Nephron (organoid): ENCODE results near the gene TAGLN2.
A peak's percentile ranks its signal among the peaks of the same experiment; 100 is the strongest.

ENCODE experiments used
- H3K27ac Mint-ChIP-seq, 3 experiments: 2 replicates each; pipeline ENCODE4 v1.8.0; 2020; ENCODE audit warnings: mixed read lengths in 3 of 3, mild to moderate bottlenecking in 2 of 3, moderate library complexity in 1 of 3
- H3K27me3 Mint-ChIP-seq: 2 replicates; pipeline ENCODE4 v1.8.0; 2021; ENCODE audit warnings: low read depth, mild to moderate bottlenecking, moderate library complexity, mixed read lengths
- H3K36me3 Mint-ChIP-seq: 2 replicates; pipeline ENCODE4 v1.8.0; 2020; ENCODE audit warnings: low read depth, mixed read lengths
- H3K4me1 Mint-ChIP-seq: 2 replicates; pipeline ENCODE4 v1.8.0; 2020; ENCODE audit warnings: mixed read lengths
- H3K4me3 Mint-ChIP-seq, 3 experiments: 2 replicates each; pipeline ENCODE4 v1.8.0; 2020; ENCODE audit warnings: mild to moderate bottlenecking in 3 of 3, mixed read lengths in 3 of 3, moderate library complexity in 2 of 3
- H3K9me3 Mint-ChIP-seq: 2 replicates; pipeline ENCODE4 v1.8.0; 2020; ENCODE audit warnings: mixed read lengths
- TF ChIP-seq, protein P1 (sequence below), 3 experiments: fragments of 200-600 bp; sonication (generic); IDR thresholded peaks; one replicate each; pipeline ENCODE4 v1.5.0; 2021; ENCODE audit warnings: antibody characterized with exemption in 3 of 3; ENCODE audit not compliant: unreplicated experiment in 3 of 3

The TAGLN2 gene

DNA sequence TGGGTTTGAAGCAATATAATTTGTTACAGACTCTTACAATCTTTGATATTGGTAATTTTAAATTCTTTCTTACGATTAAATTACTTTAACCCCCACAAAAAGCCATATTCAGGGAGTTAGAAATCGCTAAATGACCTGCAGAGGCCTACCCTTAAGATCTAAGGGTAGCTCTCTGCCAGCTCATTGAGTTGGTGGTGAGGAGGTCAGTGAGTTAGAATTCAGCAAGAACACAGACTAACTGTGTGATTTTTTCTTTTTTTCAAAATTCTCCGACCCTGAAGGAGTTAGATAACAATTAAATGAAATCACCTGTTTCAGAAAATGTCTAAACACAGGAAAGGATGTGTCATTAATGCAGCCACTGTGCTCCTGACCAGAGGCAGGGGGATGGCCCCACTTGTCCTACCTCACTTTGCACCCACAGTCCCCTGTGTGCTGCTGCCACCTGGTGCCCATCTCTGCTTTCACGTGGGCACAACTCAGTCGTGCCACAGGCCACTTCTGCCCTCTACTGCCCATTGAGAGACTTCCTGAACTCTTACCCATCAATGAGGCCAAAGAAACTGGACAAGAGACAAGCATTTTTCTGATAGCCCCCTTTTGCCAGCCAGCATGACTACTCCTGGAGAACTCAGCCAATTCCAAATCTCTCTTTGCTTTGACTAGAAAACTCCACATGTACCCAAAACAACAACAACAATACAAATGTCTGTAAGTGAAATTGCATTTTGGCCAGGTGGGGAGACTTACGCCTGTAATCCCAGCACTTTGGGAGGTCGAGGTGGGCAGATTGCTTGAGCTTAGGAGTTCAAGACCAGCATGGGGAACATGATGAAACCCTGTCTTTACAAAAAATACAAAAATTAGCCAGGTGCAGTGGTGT lies 33.8 kb downstream of the TAGLN2 start:
- TF ChIP-seq, protein P1, sequence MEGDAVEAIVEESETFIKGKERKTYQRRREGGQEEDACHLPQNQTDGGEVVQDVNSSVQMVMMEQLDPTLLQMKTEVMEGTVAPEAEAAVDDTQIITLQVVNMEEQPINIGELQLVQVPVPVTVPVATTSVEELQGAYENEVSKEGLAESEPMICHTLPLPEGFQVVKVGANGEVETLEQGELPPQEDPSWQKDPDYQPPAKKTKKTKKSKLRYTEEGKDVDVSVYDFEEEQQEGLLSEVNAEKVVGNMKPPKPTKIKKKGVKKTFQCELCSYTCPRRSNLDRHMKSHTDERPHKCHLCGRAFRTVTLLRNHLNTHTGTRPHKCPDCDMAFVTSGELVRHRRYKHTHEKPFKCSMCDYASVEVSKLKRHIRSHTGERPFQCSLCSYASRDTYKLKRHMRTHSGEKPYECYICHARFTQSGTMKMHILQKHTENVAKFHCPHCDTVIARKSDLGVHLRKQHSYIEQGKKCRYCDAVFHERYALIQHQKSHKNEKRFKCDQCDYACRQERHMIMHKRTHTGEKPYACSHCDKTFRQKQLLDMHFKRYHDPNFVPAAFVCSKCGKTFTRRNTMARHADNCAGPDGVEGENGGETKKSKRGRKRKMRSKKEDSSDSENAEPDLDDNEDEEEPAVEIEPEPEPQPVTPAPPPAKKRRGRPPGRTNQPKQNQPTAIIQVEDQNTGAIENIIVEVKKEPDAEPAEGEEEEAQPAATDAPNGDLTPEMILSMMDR (IDR thresholded peaks at IDR 0.05; ENCODE audit: unreplicated experiment in 3 of 3) = peak; percentile 92 to 96 (median 95)
- H3K9me3 Mint-ChIP-seq = no peaks in the 10 kb centered on the region
- peaks cover 18% of the 10 kb centered on the region for H3K27me3 Mint-ChIP-seq
- no peak overlapping the region for H3K4me3 Mint-ChIP-seq
- peak overlapping the region; percentile 27 to 70 (median 43) for H3K27ac Mint-ChIP-seq
- H3K36me3 Mint-ChIP-seq = no peaks in the 10 kb centered on the region
- H3K4me1 Mint-ChIP-seq = peaks cover 19% of the 10 kb centered on the region

DNA sequence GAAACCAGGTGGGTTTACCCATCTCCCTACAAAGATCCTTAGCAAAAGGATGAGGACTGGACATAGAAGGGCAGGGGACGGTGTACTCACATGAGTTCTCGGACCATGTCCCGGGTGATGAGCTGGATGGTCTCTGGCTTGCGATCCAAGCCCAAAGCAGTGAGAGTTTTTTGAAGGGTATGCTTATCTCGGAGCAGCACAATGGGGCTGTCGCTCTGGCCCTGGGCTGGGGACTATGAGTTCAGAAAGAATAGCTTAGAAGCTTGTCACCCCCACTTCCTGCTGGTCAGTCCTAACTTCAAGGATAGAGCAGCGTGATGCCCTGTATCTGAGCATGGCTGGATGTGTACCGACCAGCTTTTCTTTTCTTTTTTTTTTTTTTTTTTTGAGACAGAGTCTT lies 34.9 kb downstream of the TAGLN2 start:
- no peaks in the 10 kb centered on the region for H3K36me3 Mint-ChIP-seq
- no peak overlapping the region for H3K4me3 Mint-ChIP-seq
- peaks cover 10% of the 10 kb centered on the region for H3K4me1 Mint-ChIP-seq
- H3K27ac Mint-ChIP-seq = peak overlapping the region; percentile 7 to 51 (median 48)
- no peaks in the 10 kb centered on the region for H3K9me3 Mint-ChIP-seq
- TF ChIP-seq, protein P1 (IDR thresholded peaks at IDR 0.05; ENCODE audit: unreplicated experiment in 3 of 3) = no peak
- H3K27me3 Mint-ChIP-seq = peaks cover 13% of the 10 kb centered on the region

DNA sequence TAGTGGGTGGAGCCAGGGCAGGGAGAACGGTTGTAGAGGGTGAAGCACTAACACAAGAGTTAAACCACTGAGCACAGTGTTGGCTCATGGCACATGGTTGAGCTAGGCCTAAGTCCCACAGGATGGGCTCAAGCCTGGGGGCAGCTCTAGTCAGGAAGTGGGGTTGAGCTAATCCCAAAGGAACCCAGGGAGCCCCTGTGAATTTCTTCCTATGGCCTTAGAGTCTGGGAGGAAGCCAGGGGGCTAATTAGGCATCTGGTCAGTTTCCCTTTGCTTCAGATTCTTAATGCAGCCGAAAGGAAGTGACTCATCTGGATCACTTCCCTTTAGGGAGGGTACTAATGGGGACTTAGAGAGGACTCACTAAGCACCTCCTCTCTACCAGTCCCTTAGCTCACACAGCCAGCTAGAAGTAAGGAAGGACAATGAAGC lies 35.5 kb downstream of the TAGLN2 start:
- Mint-ChIP-seq H3K27ac (peak overlapping the region; percentile 7 to 51 (median 48)), H3K36me3 (no peaks in the 10 kb centered on the region), H3K27me3 (peaks cover 13% of the 10 kb centered on the region), H3K4me1 (peaks cover 5% of the 10 kb centered on the region), H3K4me3 (no peak overlapping the region), H3K9me3 (no peaks in the 10 kb centered on the region)
- TF ChIP-seq, protein P1 (IDR thresholded peaks at IDR 0.05; ENCODE audit: unreplicated experiment in 3 of 3) = no peak

DNA sequence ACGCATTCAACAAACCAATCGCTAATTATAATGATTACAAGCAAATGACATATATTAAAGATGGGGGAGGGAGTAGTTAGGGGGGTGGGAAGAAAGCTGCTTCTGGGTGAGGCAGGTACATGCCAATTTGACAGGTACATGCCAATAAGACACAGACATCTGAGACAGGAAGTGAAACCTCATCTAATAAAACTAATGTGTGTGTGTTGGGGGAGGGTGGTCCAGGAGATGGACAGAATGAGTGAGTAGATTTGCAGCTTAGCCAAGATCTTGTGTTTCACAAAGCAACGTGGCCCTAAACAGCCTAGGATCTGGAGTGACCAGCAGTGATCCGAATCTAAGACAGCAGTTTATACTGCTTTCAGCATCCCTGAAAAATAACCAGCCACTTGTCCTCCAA lies 36.1 kb downstream of the TAGLN2 start:
- H3K27me3 Mint-ChIP-seq = peaks cover 13% of the 10 kb centered on the region
- no peak overlapping the region for H3K4me3 Mint-ChIP-seq
- no peak overlapping the region for H3K27ac Mint-ChIP-seq
- no peaks in the 10 kb centered on the region for H3K36me3 Mint-ChIP-seq
- no peaks in the 10 kb centered on the region for H3K9me3 Mint-ChIP-seq
- peaks cover 5% of the 10 kb centered on the region for H3K4me1 Mint-ChIP-seq
- TF ChIP-seq, protein P1 (IDR thresholded peaks at IDR 0.05; ENCODE audit: unreplicated experiment in 3 of 3) = no peak

DNA sequence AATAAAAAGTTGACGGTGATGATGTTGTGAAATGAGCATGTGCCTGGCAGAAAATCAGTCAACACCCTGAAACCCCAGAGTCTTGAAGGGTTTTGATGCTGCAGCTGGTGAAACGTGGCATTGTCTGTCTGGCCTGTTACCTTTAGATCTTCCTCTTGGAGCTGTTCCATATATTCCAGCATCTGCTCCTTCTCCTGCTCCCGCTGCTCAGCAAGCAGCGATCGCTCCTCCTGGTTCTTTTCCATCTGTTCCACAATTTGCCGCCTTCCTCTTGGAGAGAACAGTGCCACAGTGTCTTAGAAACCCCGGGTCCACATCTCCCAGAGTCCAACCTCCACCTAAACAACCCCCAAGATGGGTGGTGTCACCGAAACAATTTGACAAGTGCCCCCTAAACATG lies 41.0 kb downstream of the TAGLN2 start:
- peaks cover 8% of the 10 kb centered on the region for H3K27me3 Mint-ChIP-seq
- H3K4me1 Mint-ChIP-seq = no peaks in the 10 kb centered on the region
- TF ChIP-seq, protein P1 (IDR thresholded peaks at IDR 0.05; ENCODE audit: unreplicated experiment in 3 of 3) = no peak
- no peaks in the 10 kb centered on the region for H3K9me3 Mint-ChIP-seq
- no peaks in the 10 kb centered on the region for H3K36me3 Mint-ChIP-seq
- H3K4me3 Mint-ChIP-seq = no peak overlapping the region
- H3K27ac Mint-ChIP-seq = no peak overlapping the region

DNA sequence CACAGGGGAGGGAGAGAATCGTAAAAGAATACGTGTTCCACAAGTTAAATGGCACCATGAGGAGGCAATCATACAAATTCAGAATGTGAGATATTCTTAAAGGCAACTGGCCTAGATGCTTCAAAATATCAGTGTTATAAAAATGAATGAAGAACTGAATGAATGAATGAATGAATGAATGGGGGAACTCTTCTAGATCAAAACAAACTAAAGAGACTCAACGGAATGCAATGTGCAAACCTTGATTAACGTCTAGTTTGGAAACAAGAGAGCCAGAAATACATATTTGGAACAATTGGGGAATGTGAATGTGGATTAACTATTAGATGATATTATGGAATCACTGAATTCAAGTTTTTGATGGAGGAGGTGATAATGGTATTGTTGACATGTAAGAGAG lies 42.2 kb downstream of the TAGLN2 start:
- H3K27ac Mint-ChIP-seq = no peak overlapping the region
- TF ChIP-seq, protein P1 (IDR thresholded peaks at IDR 0.05; ENCODE audit: unreplicated experiment in 3 of 3) = no peak
- H3K4me3 Mint-ChIP-seq = no peak overlapping the region
- H3K36me3 Mint-ChIP-seq = no peaks in the 10 kb centered on the region
- no peaks in the 10 kb centered on the region for H3K4me1 Mint-ChIP-seq
- H3K27me3 Mint-ChIP-seq = peaks cover 10% of the 10 kb centered on the region
- no peaks in the 10 kb centered on the region for H3K9me3 Mint-ChIP-seq
